Colonic mucosa (tissue), 4 donors: ENCODE measurements around the gene COPZ1. TPM values are rescaled to one million over a fixed set of nuclear protein-coding genes. Genes with fewer than 3 reads are reported as not detected.

Experiments
- DNase-seq: peaks from one replicate; pipeline ENCODE4 v3.0.0-alpha.2; 2020
- H3K27ac ChIP-seq: fragments of 200-600 bp; one replicate; pipeline ENCODE4 v1.8.0; 2021
- H3K27me3 ChIP-seq: fragments of 200-600 bp; one replicate; pipeline ENCODE4 v1.8.0; 2021
- H3K36me3 ChIP-seq: fragments of 200-600 bp; one replicate; pipeline ENCODE4 v1.8.0; 2021
- H3K4me1 ChIP-seq: fragments of 200-600 bp; one replicate; pipeline ENCODE4 v1.8.0; 2021; ENCODE audit warnings: mild to moderate bottlenecking
- H3K4me3 ChIP-seq: fragments of 200-600 bp; one replicate; pipeline ENCODE4 v1.8.0; 2021
- H3K9ac ChIP-seq, 2 donors: one replicate each; pipeline ENCODE4 v1.7.0; 2013; ENCODE audit warnings: control low read depth in 2 of 2, low read depth in 2 of 2, low read length in 2 of 2
- H3K9me3 ChIP-seq: fragments of 200-600 bp; one replicate; pipeline ENCODE4 v1.8.0; 2021
- intact Hi-C: fragments of 100-400 bp; cut with DNase I; formaldehyde crosslinking; loops from one replicate; pipeline ENCODE4 v1.14.1; 2022
- total RNA-seq, 2 donors: library from RNA; stranded (reverse); fragmentation: NEBNext Ultra II Directional in 1 of 2; extraction: Animal tissue kit (Norgen Biotek cat#: 25700) in 1 of 2; gene quantifications; one replicate each; pipeline ENCODE4 v1.2.1, GENCODE V29; 2021
- TF ChIP-seq, protein P1 (sequence below): fragments of 200-600 bp; IDR thresholded peaks from one replicate; pipeline ENCODE4 v1.8.0; 2022; ENCODE audit warnings: antibody characterized with exemption, mild to moderate bottlenecking
- donor health status: healthy.
- donor health status: DM: no; HTN: no; CAD: no.
- donor health status: DM: no; HTN: no; CAD: no.

Gene COPZ1
- total RNA-seq, 2 donors from 2014 or later = 164 to 173 TPM

DNA sequence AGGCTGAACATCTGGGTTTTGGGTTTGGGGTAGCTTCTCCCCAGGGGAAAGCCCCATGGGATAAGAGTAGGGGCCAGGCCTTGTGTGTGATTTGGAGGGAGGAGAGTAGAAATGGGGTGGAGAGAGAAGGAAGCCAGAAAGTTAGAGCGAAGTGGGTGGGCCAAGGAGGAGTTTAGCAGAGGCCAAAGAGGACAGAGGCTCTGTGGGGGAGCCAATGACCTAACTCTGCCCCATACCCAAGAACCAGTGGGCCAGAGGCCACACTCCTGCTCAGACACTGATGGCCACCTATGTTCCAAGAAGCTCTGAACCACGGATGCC, 50.3 kb downstream of the COPZ1 start:
- H3K36me3 ChIP-seq = no peaks in the 10 kb centered on the region
- peak overlapping the region in 1 of 2 donors; percentile 38 for H3K9ac ChIP-seq
- H3K4me3 ChIP-seq = no peak overlapping the region
- H3K9me3 ChIP-seq = no peaks in the 10 kb centered on the region
- no peak for DNase-seq
- no peaks in the 10 kb centered on the region for H3K27me3 ChIP-seq
- H3K4me1 ChIP-seq = peaks cover 6% of the 10 kb centered on the region
- no peak overlapping the region for H3K27ac ChIP-seq
- TF ChIP-seq, protein P1, sequence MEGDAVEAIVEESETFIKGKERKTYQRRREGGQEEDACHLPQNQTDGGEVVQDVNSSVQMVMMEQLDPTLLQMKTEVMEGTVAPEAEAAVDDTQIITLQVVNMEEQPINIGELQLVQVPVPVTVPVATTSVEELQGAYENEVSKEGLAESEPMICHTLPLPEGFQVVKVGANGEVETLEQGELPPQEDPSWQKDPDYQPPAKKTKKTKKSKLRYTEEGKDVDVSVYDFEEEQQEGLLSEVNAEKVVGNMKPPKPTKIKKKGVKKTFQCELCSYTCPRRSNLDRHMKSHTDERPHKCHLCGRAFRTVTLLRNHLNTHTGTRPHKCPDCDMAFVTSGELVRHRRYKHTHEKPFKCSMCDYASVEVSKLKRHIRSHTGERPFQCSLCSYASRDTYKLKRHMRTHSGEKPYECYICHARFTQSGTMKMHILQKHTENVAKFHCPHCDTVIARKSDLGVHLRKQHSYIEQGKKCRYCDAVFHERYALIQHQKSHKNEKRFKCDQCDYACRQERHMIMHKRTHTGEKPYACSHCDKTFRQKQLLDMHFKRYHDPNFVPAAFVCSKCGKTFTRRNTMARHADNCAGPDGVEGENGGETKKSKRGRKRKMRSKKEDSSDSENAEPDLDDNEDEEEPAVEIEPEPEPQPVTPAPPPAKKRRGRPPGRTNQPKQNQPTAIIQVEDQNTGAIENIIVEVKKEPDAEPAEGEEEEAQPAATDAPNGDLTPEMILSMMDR = no peak
- intact Hi-C loops = no loop called here

DNA sequence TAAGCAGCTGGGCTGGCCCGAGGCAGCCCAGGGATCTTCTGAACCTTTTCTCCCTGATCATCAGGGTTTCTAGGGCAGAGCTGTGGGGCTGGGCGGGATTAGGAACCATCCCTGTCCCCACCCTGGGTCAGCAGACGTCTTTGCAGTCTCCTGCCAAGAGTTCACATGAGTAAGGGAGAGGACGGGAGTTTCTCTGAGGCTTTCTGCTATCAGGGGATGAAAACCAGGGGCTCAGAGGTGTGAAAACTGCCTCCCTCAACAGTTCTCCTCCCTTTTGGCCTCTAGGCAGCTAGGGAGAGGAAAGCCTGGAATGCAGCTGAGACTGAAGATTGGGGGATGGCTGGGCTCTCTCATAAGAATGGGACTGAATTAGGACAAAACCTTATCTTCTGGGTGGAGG, 51.7 kb downstream of the COPZ1 start:
- Histone ChIP-seq H3K4me3 (no peak overlapping the region), H3K36me3 (no peaks in the 10 kb centered on the region), H3K4me1 (peaks cover 4% of the 10 kb centered on the region), H3K9ac (peak overlapping the region in 1 of 2 donors; percentile 4), H3K27ac (no peak overlapping the region), H3K9me3 (no peaks in the 10 kb centered on the region), H3K27me3 (no peaks in the 10 kb centered on the region)
- DNase-seq = no peak
- intact Hi-C loops = no loop called here
- TF ChIP-seq, protein P1 = no peak

DNA sequence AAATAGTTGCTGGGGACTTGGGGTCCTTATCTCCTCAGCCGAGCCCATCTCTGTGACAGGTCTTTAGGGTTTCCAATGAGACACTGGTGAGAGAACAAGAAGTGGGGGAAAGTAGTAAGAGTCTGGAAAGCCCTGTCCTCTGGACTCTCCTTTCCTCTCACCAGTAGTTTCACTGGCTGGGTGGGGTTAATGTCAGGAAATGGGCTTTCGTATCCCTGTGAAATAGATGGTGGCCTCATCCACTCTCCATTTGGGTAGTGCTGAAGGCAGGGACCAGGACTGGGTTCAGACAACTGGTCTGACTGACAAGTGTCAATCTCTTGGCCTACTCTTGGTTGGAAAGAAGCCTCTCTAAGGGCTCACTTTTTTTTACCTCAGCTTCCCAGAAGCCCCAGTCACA, 52.1 kb downstream of the COPZ1 start:
- Histone ChIP-seq H3K4me3 (no peak overlapping the region), H3K9me3 (no peaks in the 10 kb centered on the region), H3K27me3 (no peaks in the 10 kb centered on the region), H3K4me1 (no peaks in the 10 kb centered on the region), H3K36me3 (no peaks in the 10 kb centered on the region), H3K9ac (peak overlapping the region in 1 of 2 donors; percentile 4), H3K27ac (no peak overlapping the region)
- intact Hi-C loops = no loop called here
- DNase-seq = no peak
- TF ChIP-seq, protein P1 = no peak

DNA sequence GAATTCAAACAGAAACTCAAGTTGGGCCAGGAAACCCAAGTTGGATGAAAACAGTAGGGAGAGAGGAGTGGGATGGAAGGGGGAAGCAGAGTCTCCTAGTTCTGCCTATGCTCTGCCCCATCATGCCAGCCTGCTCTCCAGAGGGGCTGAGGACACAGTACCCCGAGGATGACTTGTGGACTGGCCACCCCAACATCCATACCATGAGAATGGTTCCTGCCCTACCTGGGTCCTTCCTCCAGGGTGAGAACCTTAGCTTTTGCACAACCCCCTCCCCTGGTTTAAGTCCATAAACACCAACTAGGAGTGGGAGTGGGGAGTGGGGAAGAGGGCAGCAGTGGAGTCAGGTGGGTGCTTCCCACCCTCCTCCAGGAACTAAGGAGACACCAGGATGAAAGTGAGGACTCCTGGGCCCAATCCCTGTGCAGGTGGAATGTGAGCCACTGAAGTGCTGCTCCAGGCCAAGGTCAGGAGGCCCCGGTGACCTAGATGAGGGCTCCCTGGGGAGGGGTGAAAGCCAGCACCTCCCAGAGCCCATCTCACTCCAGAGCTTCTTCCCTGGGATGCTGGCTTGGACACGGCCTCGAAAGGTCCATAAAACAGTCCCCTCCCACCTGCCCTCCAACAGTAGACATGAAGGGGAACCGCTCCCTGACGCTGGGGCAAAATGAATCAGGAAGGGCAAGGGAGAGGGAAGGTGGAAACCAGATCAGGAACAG, 53.0 kb downstream of the COPZ1 start:
- TF ChIP-seq, protein P1 = no peak
- peak overlapping the region in 1 of 2 donors; percentile 38 for H3K9ac ChIP-seq
- intact Hi-C loops = no loop called here
- H3K36me3 ChIP-seq = no peaks in the 10 kb centered on the region
- no peak overlapping the region for H3K27ac ChIP-seq
- no peaks in the 10 kb centered on the region for H3K4me1 ChIP-seq
- H3K4me3 ChIP-seq = peak overlapping the region; percentile 32
- no peaks in the 10 kb centered on the region for H3K9me3 ChIP-seq
- DNase-seq = no peak
- no peaks in the 10 kb centered on the region for H3K27me3 ChIP-seq

DNA sequence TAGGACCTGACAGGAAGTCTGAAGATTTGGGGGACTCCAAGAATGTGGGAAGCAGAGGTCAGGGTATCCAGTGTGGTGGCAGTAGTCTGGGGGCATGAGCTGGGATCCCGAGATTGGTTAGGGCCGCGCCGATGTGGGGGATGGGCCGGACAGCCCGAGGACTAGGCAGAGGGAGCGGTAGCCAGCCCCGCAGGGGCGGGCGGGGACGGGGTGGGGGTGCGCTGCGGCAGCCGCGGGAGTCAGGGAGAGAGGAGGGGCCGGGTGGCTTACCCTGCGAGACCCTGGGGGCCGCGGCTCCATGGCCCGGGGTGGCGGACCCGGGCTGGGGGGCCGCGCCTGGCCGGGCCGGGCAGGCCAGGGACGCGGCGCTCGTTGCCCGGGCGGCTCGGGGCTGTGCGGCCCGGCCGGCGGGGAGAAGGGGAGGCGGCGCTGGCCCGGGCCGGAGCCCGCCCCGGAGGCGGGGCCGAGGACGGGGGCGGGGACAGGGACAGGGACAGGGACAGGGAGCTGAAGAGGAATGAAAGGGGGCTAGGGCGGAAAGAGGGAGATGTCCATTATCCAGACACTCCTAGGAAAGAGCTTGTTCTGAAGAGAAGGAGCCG, 54.0 kb downstream of the COPZ1 start:
- Histone ChIP-seq H3K27me3 (no peaks in the 10 kb centered on the region), H3K9me3 (no peaks in the 10 kb centered on the region), H3K4me1 (no peaks in the 10 kb centered on the region), H3K4me3 (peak overlapping the region; percentile 32), H3K27ac (no peak overlapping the region), H3K36me3 (no peaks in the 10 kb centered on the region), H3K9ac (peak overlapping the region; percentile 51 to 68)
- TF ChIP-seq, protein P1 = no peak
- peak; percentile 73 for DNase-seq
- intact Hi-C loops = no loop called here
